ENCODE data around the gene METTL16.

DNA sequence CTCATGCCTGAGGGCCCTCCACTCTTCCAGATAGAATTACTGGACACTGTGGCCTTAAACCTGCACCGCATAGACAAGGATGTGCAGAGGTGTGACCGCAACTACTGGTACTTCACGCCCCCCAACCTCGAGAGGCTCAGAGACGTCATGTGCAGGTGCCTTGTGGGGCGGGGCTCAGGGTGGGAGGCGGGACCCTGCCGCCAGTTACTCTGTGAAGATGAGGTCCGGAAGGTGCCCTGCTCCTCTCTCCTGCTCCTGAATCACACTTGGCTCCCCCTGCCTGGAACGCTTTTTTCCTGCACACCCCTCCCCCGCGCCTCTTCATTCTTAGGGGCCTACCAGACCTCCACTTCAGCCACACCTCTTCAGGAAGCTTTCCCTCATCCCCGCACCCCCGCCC, 135.6 kb downstream of the METTL16 start:
- TF ChIP-seq CTCF (IDR thresholded peaks at IDR 0.05; ENCODE audit: insufficient read depth, low read length, poor library complexity, severe bottlenecking), result no peak
- no peak for TF ChIP-seq EZH2phosphoT487 (conservative IDR thresholded peaks at IDR 0.05; ENCODE audit: low read length)
